Colonic mucosa (tissue), 4 donors: ENCODE data around the gene CREB3L4. TPM values are rescaled to one million over a fixed set of nuclear protein-coding genes. Genes with fewer than 3 reads are reported as not detected.
A peak's percentile ranks its signal among the peaks of the same experiment; 100 is the strongest.

Experiments
- DNase-seq: peaks from one replicate; pipeline ENCODE4 v3.0.0-alpha.2; 2020
- H3K27ac ChIP-seq: fragments of 200-600 bp; one replicate; pipeline ENCODE4 v1.8.0; 2021
- H3K27me3 ChIP-seq: fragments of 200-600 bp; one replicate; pipeline ENCODE4 v1.8.0; 2021
- H3K36me3 ChIP-seq: fragments of 200-600 bp; one replicate; pipeline ENCODE4 v1.8.0; 2021
- H3K4me1 ChIP-seq: fragments of 200-600 bp; one replicate; pipeline ENCODE4 v1.8.0; 2021; ENCODE audit warnings: mild to moderate bottlenecking
- H3K4me3 ChIP-seq: fragments of 200-600 bp; one replicate; pipeline ENCODE4 v1.8.0; 2021
- H3K9ac ChIP-seq, 2 donors: one replicate each; pipeline ENCODE4 v1.7.0; 2013; ENCODE audit warnings: control low read depth in 2 of 2, low read depth in 2 of 2, low read length in 2 of 2
- H3K9me3 ChIP-seq: fragments of 200-600 bp; one replicate; pipeline ENCODE4 v1.8.0; 2021
- CTCF ChIP-seq: fragments of 200-600 bp; IDR thresholded peaks from one replicate; pipeline ENCODE4 v1.8.0; 2022; ENCODE audit warnings: antibody characterized with exemption, mild to moderate bottlenecking
- intact Hi-C: fragments of 100-400 bp; cut with DNase I; formaldehyde crosslinking; loops from one replicate; pipeline ENCODE4 v1.14.1; 2022
- total RNA-seq, 2 donors: library from RNA; stranded (reverse); fragmentation: NEBNext Ultra II Directional in 1 of 2; extraction: Animal tissue kit (Norgen Biotek cat#: 25700) in 1 of 2; gene quantifications; one replicate each; pipeline ENCODE4 v1.2.1, GENCODE V29; 2021
- donor health status: healthy.
- donor health status: DM: no; HTN: no; CAD: no.
- donor health status: DM: no; HTN: no; CAD: no.

Gene CREB3L4
- total RNA-seq, 2 donors from 2014 or later = 19.0 to 37.1 TPM

- H3K4me1 ChIP-seq = peaks cover 23% of the 10 kb centered on the region
- TF ChIP-seq CTCF = no peak
- peak overlapping the region; percentile 63 for H3K4me3 ChIP-seq
- peak overlapping the region; percentile 92 to 99 for H3K9ac ChIP-seq
- no peaks in the 10 kb centered on the region for H3K27me3 ChIP-seq
- H3K9me3 ChIP-seq = no peaks in the 10 kb centered on the region
- H3K27ac ChIP-seq = peak overlapping the region; percentile 96
- intact Hi-C loops = no loop called here
- H3K36me3 ChIP-seq = peaks cover 11% of the 10 kb centered on the region
- DNase-seq = peak; percentile 48
These were observed 5.3 kb upstream of the CREB3L4 start for GRCh38 chr1:153962088-153963029.

GRCh38 chr1:153963030-153963849 is 4.5 kb upstream of the CREB3L4 start, which contains the start of gene SLC39A1:
SLC39A1 (minus strand) TSS chr1:153963537; CDS start chr1:153962715, 822 bp downstream.
- no peaks in the 10 kb centered on the region for H3K27me3 ChIP-seq

GRCh38 chr1:153963850-153964331 is 3.8 kb upstream of the CREB3L4 start:
- DNase-seq = peak; percentile 70
- Histone ChIP-seq H3K4me3 (peak overlapping the region; percentile 63), H3K9ac (peak overlapping the region; percentile 60 to 99), H3K9me3 (no peaks in the 10 kb centered on the region), H3K27ac (peak overlapping the region; percentile 96), H3K36me3 (peaks cover 11% of the 10 kb centered on the region), H3K4me1 (peaks cover 22% of the 10 kb centered on the region), H3K27me3 (no peaks in the 10 kb centered on the region)
- no peak for TF ChIP-seq CTCF
- intact Hi-C loops = no loop called here

More at GRCh38 chr1:153963030-153963849, 4.5 kb upstream of the CREB3L4 start, which contains the start of gene SLC39A1:
- peak; percentile 100 for DNase-seq
- Histone ChIP-seq H3K9me3 (no peaks in the 10 kb centered on the region), H3K36me3 (peaks cover 11% of the 10 kb centered on the region), H3K4me3 (peak within 1 kb of the TSS; percentile 63), H3K4me1 (peaks cover 23% of the 10 kb centered on the region), H3K9ac (peak within 1 kb of the TSS; percentile 92 to 99), H3K27ac (peak within 1 kb of the TSS; percentile 96)
- TF ChIP-seq CTCF = no peak
- intact Hi-C loops = no loop called here

- peak; percentile 86 for DNase-seq
- Histone ChIP-seq H3K36me3 (no peaks in the 10 kb centered on the region), H3K9ac (peak overlapping the region; percentile 73 to 85), H3K4me1 (peaks cover 8% of the 10 kb centered on the region), H3K9me3 (no peaks in the 10 kb centered on the region), H3K27ac (peak overlapping the region; percentile 98), H3K4me3 (peak overlapping the region; percentile 50), H3K27me3 (no peaks in the 10 kb centered on the region)
- intact Hi-C loops = no loop called here
- TF ChIP-seq CTCF = no peak
These were observed 280 bp downstream of the CREB3L4 start for GRCh38 chr1:153968000-153968363.

GRCh38 chr1:153968408-153968807 is 706 bp downstream of the CREB3L4 start:
- Histone ChIP-seq H3K9ac (peak overlapping the region; percentile 46 to 85), H3K27me3 (no peaks in the 10 kb centered on the region), H3K36me3 (no peaks in the 10 kb centered on the region), H3K9me3 (no peaks in the 10 kb centered on the region), H3K4me3 (peak overlapping the region; percentile 50), H3K4me1 (peaks cover 8% of the 10 kb centered on the region), H3K27ac (peak overlapping the region; percentile 98)
- intact Hi-C loops = no loop called here
- peak; percentile 42 for DNase-seq
- TF ChIP-seq CTCF = no peak
